NCI-H345 treated with DMSO at 0.1 percent for 48 hours (cell line): ENCODE data around the gene SLC7A8.

ENCODE experiments used
- DNase-seq: peaks from one replicate; lab custom pipeline; 2025; ENCODE audit not compliant: unreplicated experiment; lab: John Stamatoyannopoulos, UW

SLC7A8 gene

DNA sequence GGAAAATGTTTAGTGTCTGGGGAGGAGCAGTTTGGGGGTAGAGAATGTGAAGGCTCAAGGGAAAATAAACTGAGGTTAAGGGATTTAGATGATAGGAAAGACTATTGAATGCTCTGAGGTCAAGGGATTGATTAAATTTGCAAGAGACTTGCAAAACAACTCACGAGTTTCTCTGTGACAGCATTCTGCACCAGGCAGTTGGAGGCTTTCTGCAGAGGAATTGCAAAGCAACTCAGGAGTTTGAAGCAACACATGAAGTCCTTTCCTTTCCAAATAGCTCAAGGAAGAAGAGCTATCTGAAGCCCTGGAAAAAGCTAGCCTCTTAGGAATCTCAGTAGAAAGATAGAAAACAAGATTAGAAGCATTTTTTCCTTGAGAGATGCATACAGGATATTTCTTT, 23.9 kb downstream of the SLC7A8 start:
- DNase-seq, result no peak

GRCh38 chr14:23158779-23159178, 24.7 kb downstream of the SLC7A8 start:
- DNase-seq, result no peak

DNA sequence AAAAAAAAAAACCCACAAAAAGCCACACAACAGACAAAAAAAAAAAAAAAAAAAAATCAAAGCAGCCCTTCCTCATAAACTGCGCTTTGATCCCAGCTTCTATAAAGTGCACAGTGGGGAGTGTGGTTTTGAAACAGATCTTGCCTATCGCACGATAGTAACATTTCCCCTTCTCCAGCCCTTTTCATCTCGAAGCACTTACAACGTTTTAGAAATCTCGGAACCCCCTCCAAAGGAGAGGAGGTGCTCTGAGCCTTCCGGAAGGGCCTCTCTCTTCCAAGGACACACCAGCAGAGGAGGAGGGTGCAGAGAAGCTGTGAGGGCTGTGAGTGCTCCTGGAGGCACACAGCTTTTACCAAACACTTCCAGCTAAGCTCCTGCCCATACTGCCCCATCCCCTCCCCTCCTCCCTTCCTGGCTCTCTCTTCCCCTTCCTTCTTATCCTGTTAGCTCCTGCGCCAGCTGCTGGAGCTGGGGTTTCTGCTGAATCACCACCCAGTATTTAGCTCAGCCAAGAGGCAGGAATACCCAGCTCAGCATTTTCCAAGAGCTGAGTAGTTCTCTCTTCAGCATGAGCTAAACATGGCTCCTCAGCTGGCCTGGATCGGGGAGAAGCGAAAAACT, 28.4 kb downstream of the SLC7A8 start:
- no peak for DNase-seq

DNA sequence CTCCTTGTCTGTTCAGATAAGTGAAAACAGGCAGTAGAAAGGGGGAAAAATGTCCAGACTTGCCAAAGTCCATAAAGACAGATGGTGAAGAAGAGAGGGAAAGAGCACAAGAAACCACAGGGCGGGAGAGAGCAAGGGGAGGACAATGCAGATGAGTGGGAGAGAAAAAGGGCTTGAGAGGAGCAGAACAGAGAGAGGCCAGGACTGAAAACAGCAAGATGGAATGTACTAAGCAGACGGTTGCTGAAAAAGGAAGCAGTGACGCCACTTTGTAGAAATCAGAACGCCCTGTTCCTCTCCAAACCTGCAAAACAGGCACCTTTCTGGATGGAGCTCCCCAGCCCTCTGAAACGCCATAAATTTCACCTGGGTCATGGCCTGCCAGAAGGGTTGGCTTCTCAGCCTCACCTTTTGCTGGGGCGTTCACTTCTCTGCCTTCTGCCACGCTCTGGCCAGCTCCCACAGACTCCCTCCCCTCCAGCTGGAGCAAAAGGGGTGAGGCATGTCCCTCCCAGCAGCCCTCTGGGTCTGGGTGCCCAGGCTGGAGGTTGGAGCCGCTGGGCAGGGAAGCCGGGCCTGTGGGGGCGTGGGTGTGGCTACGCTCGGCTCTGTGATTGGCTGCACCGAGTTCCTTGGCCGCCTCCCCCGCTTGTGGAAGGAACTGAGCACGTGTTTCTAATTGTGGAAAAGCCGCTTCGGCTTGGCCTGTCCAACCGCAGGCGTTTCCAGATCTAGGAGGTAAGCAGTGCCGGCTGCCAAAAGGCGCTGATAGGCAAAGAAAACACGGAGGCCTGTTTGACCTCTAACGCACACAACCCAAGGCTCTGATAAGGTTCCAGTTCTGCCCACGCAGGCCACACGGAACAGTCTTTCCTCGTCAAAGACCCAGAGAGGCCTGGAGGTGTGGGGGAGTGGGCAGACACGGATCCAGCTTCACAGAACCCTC, 29.3 kb downstream of the SLC7A8 start:
- DNase-seq, result no peak

GRCh38 chr14:23151342-23151741, 32.1 kb downstream of the SLC7A8 start:
- DNase-seq, result no peak

DNA sequence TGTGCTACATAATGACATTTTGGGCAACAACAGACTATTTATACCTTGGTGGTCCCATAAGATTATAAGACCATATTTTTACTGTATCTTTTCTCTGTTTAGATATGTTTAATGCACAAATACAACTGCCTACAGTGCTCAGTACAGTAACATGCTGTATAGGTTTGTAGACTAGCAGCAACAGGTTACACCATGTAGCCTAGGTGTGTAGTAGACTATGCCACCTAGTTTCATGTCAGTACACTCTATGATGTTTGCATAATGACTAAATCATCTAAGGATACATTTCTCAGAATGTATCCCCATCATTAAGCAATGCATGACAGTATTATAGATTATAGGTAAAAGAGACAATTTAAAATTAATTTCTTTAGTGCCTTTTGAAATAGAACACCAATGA, 33.7 kb downstream of the SLC7A8 start:
- no peak for DNase-seq

- no peak for DNase-seq
Observed at GRCh38 chr14:23148591-23149249, 34.7 kb downstream of the SLC7A8 start.

- DNase-seq, result no peak
Observed at GRCh38 chr14:23147676-23148075, 35.8 kb downstream of the SLC7A8 start.

GRCh38 chr14:23146980-23147379, 36.5 kb downstream of the SLC7A8 start:
- no peak for DNase-seq

GRCh38 chr14:23146351-23146910, 37.0 kb downstream of the SLC7A8 start:
- DNase-seq, result no peak

DNA sequence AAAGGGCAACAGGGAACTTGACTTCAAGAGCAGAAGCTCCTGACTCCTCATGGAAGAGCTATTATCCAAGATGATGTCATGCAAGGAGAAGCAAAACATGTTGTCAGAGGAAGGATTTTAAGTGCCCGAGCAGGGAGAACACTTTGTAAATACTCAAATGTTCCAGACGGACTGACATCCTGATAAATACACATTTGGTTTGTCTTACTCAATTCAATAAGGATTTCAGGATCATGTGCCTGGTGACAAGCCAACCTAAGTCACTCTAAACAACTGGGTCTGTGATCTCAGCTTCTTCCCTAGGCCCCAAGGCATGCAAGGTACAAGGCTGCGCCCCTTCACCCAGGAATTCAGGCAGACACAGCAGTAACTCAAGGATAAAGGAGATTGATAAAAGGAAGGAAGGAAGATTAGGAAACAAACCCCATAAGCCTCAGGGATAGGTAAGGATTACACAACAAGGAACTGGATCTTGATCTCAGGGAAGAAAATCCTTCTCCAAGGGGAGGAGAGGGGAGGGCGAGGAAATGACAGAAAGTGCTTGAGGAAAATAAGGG, 37.6 kb downstream of the SLC7A8 start:
- no peak for DNase-seq

DNA sequence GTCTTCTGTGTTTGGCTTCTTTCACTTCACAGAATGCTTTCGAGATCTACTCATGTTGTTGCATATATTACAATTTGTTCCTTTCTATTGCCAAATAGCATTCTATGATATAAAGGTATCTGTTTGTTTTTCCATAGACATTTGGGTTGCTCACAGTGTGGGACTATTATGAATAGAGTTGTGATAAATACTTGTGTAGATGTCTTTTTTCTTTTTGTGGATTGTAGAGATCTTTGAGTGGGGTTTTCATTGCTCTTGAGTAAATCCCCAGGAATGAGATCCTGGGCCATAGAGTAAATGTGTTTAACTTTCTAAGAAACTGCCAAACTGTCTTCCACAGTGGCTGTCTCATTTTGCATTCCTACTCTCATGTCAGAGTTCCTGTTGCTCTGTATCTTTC, 39.5 kb downstream of the SLC7A8 start:
- no peak for DNase-seq

DNA sequence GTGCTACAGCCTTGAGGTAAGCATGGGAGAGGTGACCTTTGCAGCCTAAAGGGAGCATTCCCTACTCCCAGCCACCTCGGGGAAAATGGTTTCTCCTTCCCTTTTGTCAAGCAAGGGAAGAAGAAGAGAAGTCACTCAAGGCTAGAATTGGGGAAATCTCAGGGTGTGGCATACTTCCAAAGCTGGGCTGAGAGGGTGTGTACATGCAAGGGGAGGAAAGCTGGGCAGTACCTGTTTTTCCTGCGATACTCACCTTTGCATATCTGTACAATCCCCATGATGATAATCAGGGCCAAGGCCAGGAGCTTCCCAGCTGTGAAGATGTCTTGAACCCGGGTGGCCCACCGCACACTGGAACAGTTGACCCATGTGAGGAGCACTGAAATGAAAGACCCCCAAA, 40.6 kb downstream of the SLC7A8 start:
- no peak for DNase-seq

GRCh38 chr14:23141706-23142444, 41.6 kb downstream of the SLC7A8 start:
- no peak for DNase-seq

DNA sequence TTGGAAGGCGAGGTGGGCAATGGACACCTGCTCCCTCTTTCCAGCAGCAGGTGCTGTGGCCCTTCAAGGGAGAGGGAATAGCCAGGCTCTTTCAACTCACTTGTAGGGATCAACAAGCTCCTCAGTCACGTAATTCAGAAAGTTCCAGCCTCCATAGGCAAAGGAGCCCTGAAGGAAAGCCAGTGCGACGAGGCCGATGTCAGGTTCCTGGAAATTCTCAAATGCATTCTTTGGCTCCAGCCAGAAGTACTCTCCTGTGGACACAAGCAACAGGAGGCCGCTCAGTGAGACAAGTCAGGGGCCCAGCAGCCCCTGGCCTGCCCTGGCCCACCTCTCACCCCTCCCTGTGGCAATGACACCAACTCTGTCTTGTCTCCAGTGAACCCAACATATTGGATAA, 43.1 kb downstream of the SLC7A8 start:
- no peak for DNase-seq

GRCh38 chr14:23139874-23140273, 43.6 kb downstream of the SLC7A8 start:
- DNase-seq, result no peak

DNA sequence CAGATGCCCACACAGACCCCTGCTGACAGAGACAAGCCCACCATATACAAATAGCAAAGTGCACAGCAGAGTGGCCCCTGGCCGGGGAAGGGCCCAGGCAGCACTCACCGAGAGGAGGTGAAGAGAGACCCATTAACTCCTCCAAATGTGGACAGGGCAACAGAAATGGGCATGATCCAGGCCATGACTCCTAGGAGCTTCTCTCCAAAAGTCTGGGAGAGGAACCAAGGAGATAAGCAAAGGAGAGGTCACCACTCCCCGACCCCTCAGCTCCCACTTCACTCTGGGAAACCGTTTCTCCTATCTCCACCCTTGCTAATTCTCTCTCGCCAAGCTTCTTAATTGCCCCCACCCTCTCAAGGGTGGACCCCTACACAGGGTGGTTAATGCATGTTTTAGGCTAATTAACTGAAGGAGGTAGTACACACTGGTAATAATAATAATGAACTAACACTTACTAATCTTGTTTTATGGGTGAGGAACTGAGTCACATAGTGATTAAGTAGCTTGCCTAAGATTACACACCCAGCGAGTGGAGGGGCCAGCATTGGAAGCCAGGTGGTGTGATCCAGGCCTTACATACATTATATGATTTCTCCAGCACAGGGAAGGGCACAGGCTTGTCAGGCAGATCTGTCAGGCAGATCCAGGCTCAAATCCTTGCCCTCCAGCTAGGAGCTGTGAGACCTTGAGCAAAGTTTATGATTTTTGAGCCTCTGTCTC, 45.5 kb downstream of the SLC7A8 start:
- no peak for DNase-seq

GRCh38 chr14:23137192-23137812, 46.2 kb downstream of the SLC7A8 start:
- DNase-seq, result no peak

DNA sequence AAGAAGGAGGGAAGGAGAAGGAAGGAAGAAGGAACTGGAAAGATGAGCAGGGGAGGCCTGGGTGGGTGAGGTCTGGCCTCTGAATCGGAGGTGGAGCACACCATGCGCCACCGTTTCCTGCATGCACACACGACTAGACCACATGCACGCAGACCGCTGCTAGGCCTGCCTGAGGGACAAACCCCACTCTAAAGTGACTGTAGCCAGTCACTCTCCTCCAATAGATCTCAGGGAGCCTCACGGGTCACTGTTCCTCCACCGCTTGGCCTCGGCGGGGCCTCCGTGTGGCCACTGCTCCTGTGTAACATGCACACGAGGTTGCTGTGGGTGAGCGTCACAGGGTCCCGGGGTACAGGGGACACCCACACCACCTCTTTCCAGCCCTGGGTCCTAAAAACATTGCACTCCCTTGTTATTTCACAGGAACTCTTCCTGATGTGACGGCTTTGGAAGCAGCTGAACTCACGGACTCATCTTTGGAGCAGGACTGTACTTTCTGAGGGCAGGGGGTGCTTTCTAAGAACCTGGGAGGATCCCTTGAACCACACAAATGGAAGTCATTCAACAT, 46.8 kb downstream of the SLC7A8 start:
- DNase-seq, result no peak
